H9 (cell line): Measurements from ENCODE around the gene MXD3. TPM values are rescaled to one million over a fixed set of nuclear protein-coding genes. Genes with fewer than 3 reads are reported as not detected.
A peak's percentile ranks its signal among the peaks of the same experiment; 100 is the strongest.

ENCODE experiments used
- DNase-seq: peaks from one replicate; pipeline ENCODE4 v3.0.0-alpha.2; 2017
- H2AFZ ChIP-seq: one replicate; pipeline ENCODE4 v1.6.1; 2013; ENCODE audit warnings: mild to moderate bottlenecking, low read length, control low read depth, moderate library complexity
- H2AK5ac ChIP-seq: 2 replicates; pipeline ENCODE4 v1.6.1; 2013; ENCODE audit warnings: low read length, control low read depth, mixed read lengths; ENCODE audit not compliant: insufficient read length
- H2BK120ac ChIP-seq: one replicate; pipeline ENCODE4 v1.6.1; 2013; ENCODE audit warnings: low read depth, mild to moderate bottlenecking, low read length, control low read depth, inconsistent platforms; ENCODE audit not compliant: poor library complexity, severe bottlenecking
- H2BK12ac ChIP-seq: 2 replicates; pipeline ENCODE4 v1.6.1; 2013; ENCODE audit warnings: low read length, control low read depth, mixed read lengths, low read depth; ENCODE audit not compliant: insufficient read length
- H2BK15ac ChIP-seq: 2 replicates; pipeline ENCODE4 v1.6.1; 2013; ENCODE audit warnings: low read depth, low read length, control low read depth
- H2BK20ac ChIP-seq: one replicate; pipeline ENCODE4 v1.6.1; 2013; ENCODE audit warnings: low read depth, mild to moderate bottlenecking, low read length, control low read depth, inconsistent platforms; ENCODE audit not compliant: poor library complexity, severe bottlenecking
- H2BK5ac ChIP-seq: 2 replicates; pipeline ENCODE4 v1.6.1; 2013; ENCODE audit warnings: low read length, control low read depth, mixed read lengths; ENCODE audit not compliant: insufficient read length
- H3K14ac ChIP-seq: 2 replicates; pipeline ENCODE4 v1.6.1; 2013; ENCODE audit warnings: low read length, control low read depth; ENCODE audit not compliant: insufficient read depth
- H3K18ac ChIP-seq: 2 replicates; pipeline ENCODE4 v1.6.1; 2013; ENCODE audit warnings: low read depth, mild to moderate bottlenecking, mixed read lengths, low read length, control low read depth; ENCODE audit not compliant: insufficient read length
- H3K23ac ChIP-seq: 2 replicates; pipeline ENCODE4 v1.6.1; 2013; ENCODE audit warnings: low read length, control low read depth, mixed read lengths, low read depth; ENCODE audit not compliant: insufficient read length
- H3K23me2 ChIP-seq: 2 replicates; pipeline ENCODE4 v1.6.1; 2013; ENCODE audit warnings: low read depth, mild to moderate bottlenecking, mixed read lengths, low read length, control low read depth; ENCODE audit not compliant: insufficient read length, poor library complexity, severe bottlenecking
- H3K27ac ChIP-seq: 2 replicates; pipeline ENCODE4 v1.5.1; 2013; ENCODE audit warnings: low read length, control low read depth, mixed read lengths, low read depth; ENCODE audit not compliant: insufficient read length
- H3K27me3 ChIP-seq: 2 replicates; pipeline ENCODE4 v1.6.1; 2013; ENCODE audit warnings: low read length, control low read depth, inconsistent platforms; ENCODE audit not compliant: insufficient read depth
- H3K4ac ChIP-seq: 2 replicates; pipeline ENCODE4 v1.6.1; 2013; ENCODE audit warnings: low read depth, mild to moderate bottlenecking, control low read depth, inconsistent platforms, low read length, moderate library complexity
- H3K4me1 ChIP-seq: 2 replicates; pipeline ENCODE4 v1.6.1; 2013; ENCODE audit warnings: low read length, control low read depth, inconsistent platforms; ENCODE audit not compliant: insufficient read depth
- H3K4me2 ChIP-seq: 2 replicates; pipeline ENCODE4 v1.6.1; 2013; ENCODE audit warnings: low read length, control low read depth, mixed read lengths; ENCODE audit not compliant: insufficient read length, insufficient read depth
- H3K56ac ChIP-seq: 2 replicates; pipeline ENCODE4 v1.6.1; 2013; ENCODE audit warnings: low read depth, mild to moderate bottlenecking, mixed read lengths, low read length, control low read depth; ENCODE audit not compliant: insufficient read length
- H3K79me1 ChIP-seq: 2 replicates; pipeline ENCODE4 v1.6.1; 2013; ENCODE audit warnings: low read depth, mild to moderate bottlenecking, moderate library complexity, low read length, control low read depth, inconsistent platforms; ENCODE audit not compliant: insufficient read depth, poor library complexity, severe bottlenecking
- H3K79me2 ChIP-seq: 2 replicates; pipeline ENCODE4 v1.6.1; 2013; ENCODE audit warnings: low read length, control low read depth, inconsistent platforms; ENCODE audit not compliant: insufficient read depth
- H3K9ac ChIP-seq: 2 replicates; pipeline ENCODE4 v1.6.1; 2013; ENCODE audit warnings: low read length, control low read depth, mixed read lengths; ENCODE audit not compliant: insufficient read length; ENCODE audit errors: extremely low read depth
- H3K9me3 ChIP-seq: one replicate; pipeline ENCODE4 v1.6.1; 2013; ENCODE audit warnings: low read depth, low read length, inconsistent platforms; ENCODE audit not compliant: control insufficient read depth
- H3T11ph ChIP-seq: one replicate; pipeline ENCODE4 v1.6.1; 2013; ENCODE audit warnings: mild to moderate bottlenecking, low read length, control low read depth, inconsistent platforms
- H4K20me1 ChIP-seq: one replicate; pipeline ENCODE4 v1.6.1; 2013; ENCODE audit not compliant: control insufficient read depth, insufficient read length, insufficient read depth
- H4K5ac ChIP-seq: 2 replicates; pipeline ENCODE4 v1.6.1; 2013; ENCODE audit warnings: low read depth, mild to moderate bottlenecking, mixed read lengths, low read length, control low read depth; ENCODE audit not compliant: insufficient read length
- H4K8ac ChIP-seq: replicated peaks from 2 replicates; pipeline ENCODE4 v1.6.1; 2013; ENCODE audit warnings: low read length, control low read depth, mixed read lengths, low read depth; ENCODE audit not compliant: insufficient read length
- H4K91ac ChIP-seq: 2 replicates; pipeline ENCODE4 v1.6.1; 2013; ENCODE audit warnings: low read depth, mild to moderate bottlenecking, moderate library complexity, mixed read lengths, low read length, control low read depth; ENCODE audit not compliant: insufficient read length
- H3K27ac Mint-ChIP-seq, 3 experiments: 2 replicates in 2 of 3; 3 replicates in 1 of 3; pipeline ENCODE4 v1.8.0; 2020 to 2021; ENCODE audit warnings: mixed read lengths in 3 of 3, mild to moderate bottlenecking in 1 of 3, moderate library complexity in 1 of 3
- H3K27me3 Mint-ChIP-seq: 2 replicates; pipeline ENCODE4 v1.8.0; 2021; ENCODE audit warnings: low read depth, mild to moderate bottlenecking, moderate library complexity, mixed read lengths
- H3K36me3 Mint-ChIP-seq, 3 experiments: 2 replicates in 2 of 3; 3 replicates in 1 of 3; pipeline ENCODE4 v1.8.0; 2020 to 2021; ENCODE audit warnings: low read depth in 3 of 3, mixed read lengths in 3 of 3; ENCODE audit not compliant: insufficient read depth in 1 of 3
- H3K4me1 Mint-ChIP-seq, 2 experiments: 2 replicates each; pipeline ENCODE4 v1.8.0; 2020; ENCODE audit warnings: mixed read lengths in 2 of 2
- H3K4me3 Mint-ChIP-seq, 2 experiments: 2 replicates in 1 of 2; 3 replicates in 1 of 2; pipeline ENCODE4 v1.8.0; 2020 to 2021; ENCODE audit warnings: mild to moderate bottlenecking in 2 of 2, mixed read lengths in 2 of 2, moderate library complexity in 1 of 2
- H3K9me3 Mint-ChIP-seq, 2 experiments: 2 replicates in 1 of 2; 3 replicates in 1 of 2; pipeline ENCODE4 v1.8.0; 2020; ENCODE audit warnings: mild to moderate bottlenecking in 2 of 2, mixed read lengths in 2 of 2, moderate library complexity in 1 of 2
- CTCF ChIP-seq: fragments of 200-600 bp; sonication (generic); conservative IDR thresholded peaks from 3 replicates; pipeline ENCODE4 v1.8.0; 2021; ENCODE audit warnings: antibody characterized with exemption, mild to moderate bottlenecking
- WGBS: extraction: QIAGEN DNeasy Blood & Tissue Kit; methylation state at CpG from one replicate; pipeline ENCODE4 v1.1.7; 2013; ENCODE audit warnings: missing lambda C conversion rate, low lambda C conversion rate, mixed read lengths; ENCODE audit not compliant: insufficient read length; ENCODE audit errors: extremely low coverage; 5-methylcytosine and 5-hydroxymethylcytosine counted together
- total RNA-seq: library from RNA; stranded (reverse); gene quantifications from 2 replicates; pipeline ENCODE4 v1.2.1, GENCODE V29; 2021

Gene MXD3
- total RNA-seq, 1 experiment from 2014 or later, result 9.8 TPM

DNA sequence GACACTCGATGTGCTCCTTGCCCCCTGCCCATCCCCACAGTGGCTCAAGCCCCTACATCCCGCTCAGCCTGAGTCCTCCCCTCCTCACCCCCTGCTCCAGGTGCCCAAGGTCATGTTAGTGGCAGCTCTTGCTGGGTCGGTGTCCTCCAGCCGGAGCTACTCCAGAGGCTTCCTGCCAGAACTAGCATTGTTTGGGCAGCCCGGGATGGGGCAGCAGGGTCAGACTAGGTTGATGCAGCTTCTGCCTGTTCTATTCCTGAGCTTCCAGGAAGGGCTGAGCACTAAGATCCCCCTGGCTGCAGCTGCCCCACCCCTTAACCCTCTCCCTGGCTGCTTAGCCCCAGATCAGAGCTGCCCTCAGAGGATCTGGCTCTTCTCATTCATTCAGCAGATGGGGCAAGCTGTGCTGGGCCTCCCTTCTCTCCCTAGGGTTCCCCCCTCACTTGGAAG lies 46.7 kb upstream of the MXD3 start:
- Histone ChIP-seq H3K4me1 (peaks cover 4% of the 10 kb centered on the region; the same call in 1 of the 2 replicates), H4K5ac (no peak overlapping the region), H3K27me3 (no peaks in the 10 kb centered on the region), H3K4me2 (no peak overlapping the region), H2BK120ac (no peak overlapping the region), H3K9ac (no peak overlapping the region), H3K23me2 (peaks cover 4% of the 10 kb centered on the region), H3K79me1 (no peaks in the 10 kb centered on the region), H3K14ac (no peak overlapping the region), H2AK5ac (no peak overlapping the region), H3K79me2 (no peaks in the 10 kb centered on the region), H2BK20ac (no peak overlapping the region), H3K9me3 (no peaks in the 10 kb centered on the region), H3K27ac (no peak overlapping the region), H2BK12ac (no peak overlapping the region), H4K20me1 (no peaks in the 10 kb centered on the region), H3K4ac (no peak overlapping the region), H3K18ac (no peak overlapping the region), H3T11ph (no peak overlapping the region), H3K56ac (no peak overlapping the region), H4K91ac (no peak overlapping the region), H3K23ac (no peak overlapping the region), H2BK5ac (no peak overlapping the region), H2AFZ (no peak overlapping the region), H2BK15ac (no peak overlapping the region), H4K8ac (no peak overlapping the region)
- DNase-seq, result no peak
- TF ChIP-seq CTCF, result no peak
- no CpG with 5 or more reads among the region's 5 CpGs for WGBS
- peaks cover 3 to 4% of the 10 kb centered on the region in 2 experiments; a peak in 4 of 5 replicates for H3K9me3 Mint-ChIP-seq
- H3K27ac Mint-ChIP-seq, result peak overlapping the region in 1 of 3 experiments; percentile 40; a peak in 1 of 7 replicates
- no peak overlapping the region for H3K4me3 Mint-ChIP-seq
- no peaks in the 10 kb centered on the region for H3K36me3 Mint-ChIP-seq
- H3K4me1 Mint-ChIP-seq, result peaks cover 9 to 13% of the 10 kb centered on the region in 2 experiments
- peaks cover 56% of the 10 kb centered on the region for H3K27me3 Mint-ChIP-seq
